Measurements from ENCODE around the gene PLA2G7.

GRCh38 chr6:46688966-46689335, 46.2 kb downstream of the PLA2G7 start:
- TF ChIP-seq EP300 (IDR thresholded peaks at IDR 0.05) (no peak), POLR2A (IDR thresholded peaks at IDR 0.05) (no peak)
- TF ChIP-seq, protein P1, sequence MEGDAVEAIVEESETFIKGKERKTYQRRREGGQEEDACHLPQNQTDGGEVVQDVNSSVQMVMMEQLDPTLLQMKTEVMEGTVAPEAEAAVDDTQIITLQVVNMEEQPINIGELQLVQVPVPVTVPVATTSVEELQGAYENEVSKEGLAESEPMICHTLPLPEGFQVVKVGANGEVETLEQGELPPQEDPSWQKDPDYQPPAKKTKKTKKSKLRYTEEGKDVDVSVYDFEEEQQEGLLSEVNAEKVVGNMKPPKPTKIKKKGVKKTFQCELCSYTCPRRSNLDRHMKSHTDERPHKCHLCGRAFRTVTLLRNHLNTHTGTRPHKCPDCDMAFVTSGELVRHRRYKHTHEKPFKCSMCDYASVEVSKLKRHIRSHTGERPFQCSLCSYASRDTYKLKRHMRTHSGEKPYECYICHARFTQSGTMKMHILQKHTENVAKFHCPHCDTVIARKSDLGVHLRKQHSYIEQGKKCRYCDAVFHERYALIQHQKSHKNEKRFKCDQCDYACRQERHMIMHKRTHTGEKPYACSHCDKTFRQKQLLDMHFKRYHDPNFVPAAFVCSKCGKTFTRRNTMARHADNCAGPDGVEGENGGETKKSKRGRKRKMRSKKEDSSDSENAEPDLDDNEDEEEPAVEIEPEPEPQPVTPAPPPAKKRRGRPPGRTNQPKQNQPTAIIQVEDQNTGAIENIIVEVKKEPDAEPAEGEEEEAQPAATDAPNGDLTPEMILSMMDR (IDR thresholded peaks at IDR 0.05), result no peak

All from tibial nerve (tissue), 4 donors.